Measurements from ENCODE around the gene PTPRD.
"Not testable (repeated sequence)": the region's sequence is repeated elsewhere in the genome, so short reads cannot be mapped to it uniquely, and the experiment has no call there.

Gene PTPRD

GRCh38 chr9:8955315-8955714, 1657.5 kb downstream of the PTPRD start:
- DNase-seq (ENCODE audit: low read depth in 1 of 2, low spot score in 1 of 2): no peak

GRCh38 chr9:8946461-8946860, 1666.3 kb downstream of the PTPRD start:
- no peak for DNase-seq (ENCODE audit: low read depth in 1 of 2, low spot score in 1 of 2)

- no peak for DNase-seq (ENCODE audit: low read depth in 1 of 2, low spot score in 1 of 2)
Measured at GRCh38 chr9:8943392-8943791, 1669.4 kb downstream of the PTPRD start.

GRCh38 chr9:8940650-8941049, 1672.2 kb downstream of the PTPRD start:
- DNase-seq (ENCODE audit: low read depth in 1 of 2, low spot score in 1 of 2): no peak

GRCh38 chr9:8926461-8926860, 1686.3 kb downstream of the PTPRD start:
- DNase-seq (ENCODE audit: low read depth in 1 of 2, low spot score in 1 of 2): no peak

- DNase-seq (ENCODE audit: low read depth in 1 of 2, low spot score in 1 of 2): no peak
Measured at GRCh38 chr9:8924562-8924961, 1688.2 kb downstream of the PTPRD start.

GRCh38 chr9:8920478-8921183, 1692.2 kb downstream of the PTPRD start:
- DNase-seq (ENCODE audit: low read depth in 1 of 2, low spot score in 1 of 2): not testable (repeated sequence)

GRCh38 chr9:8917956-8918739, 1694.7 kb downstream of the PTPRD start:
- no peak for DNase-seq (ENCODE audit: low read depth in 1 of 2, low spot score in 1 of 2)

GRCh38 chr9:8916771-8917170, 1696.0 kb downstream of the PTPRD start:
- DNase-seq (ENCODE audit: low read depth in 1 of 2, low spot score in 1 of 2): no peak

- DNase-seq (ENCODE audit: low read depth in 1 of 2, low spot score in 1 of 2): no peak
Measured at GRCh38 chr9:8907868-8908267, 1704.9 kb downstream of the PTPRD start.

GRCh38 chr9:8905731-8906130, 1707.1 kb downstream of the PTPRD start:
- no peak for DNase-seq (ENCODE audit: low read depth in 1 of 2, low spot score in 1 of 2)

GRCh38 chr9:8904771-8905515, 1707.9 kb downstream of the PTPRD start:
- no peak for DNase-seq (ENCODE audit: low read depth in 1 of 2, low spot score in 1 of 2)

- DNase-seq (ENCODE audit: low read depth in 1 of 2, low spot score in 1 of 2): no peak
Measured at GRCh38 chr9:8903077-8903476, 1709.7 kb downstream of the PTPRD start.

GRCh38 chr9:8901146-8901545, 1711.7 kb downstream of the PTPRD start:
- no peak for DNase-seq (ENCODE audit: low read depth in 1 of 2, low spot score in 1 of 2)

GRCh38 chr9:8899511-8899910, 1713.3 kb downstream of the PTPRD start:
- no peak for DNase-seq (ENCODE audit: low read depth in 1 of 2, low spot score in 1 of 2)

- DNase-seq (ENCODE audit: low read depth in 1 of 2, low spot score in 1 of 2): no peak
Measured at GRCh38 chr9:8895861-8896224, 1717.0 kb downstream of the PTPRD start.

GRCh38 chr9:8895106-8895860, 1717.5 kb downstream of the PTPRD start:
- DNase-seq (ENCODE audit: low read depth in 1 of 2, low spot score in 1 of 2): no peak

GRCh38 chr9:8890695-8891094, 1722.1 kb downstream of the PTPRD start:
- no peak for DNase-seq (ENCODE audit: low read depth in 1 of 2, low spot score in 1 of 2)

- DNase-seq (ENCODE audit: low read depth in 1 of 2, low spot score in 1 of 2): no peak
Measured at GRCh38 chr9:8889100-8889499, 1723.7 kb downstream of the PTPRD start.

GRCh38 chr9:8888591-8888990, 1724.2 kb downstream of the PTPRD start:
- no peak for DNase-seq (ENCODE audit: low read depth in 1 of 2, low spot score in 1 of 2)

- DNase-seq (ENCODE audit: low read depth in 1 of 2, low spot score in 1 of 2): no peak
Measured at GRCh38 chr9:8887369-8887768, 1725.4 kb downstream of the PTPRD start.
